ENCODE data around the gene NUP188.

GRCh38 chr9:129040113-129040643, 92.7 kb downstream of the NUP188 start:
- TF ChIP-seq CTCF (IDR thresholded peaks at IDR 0.05 in 8 of 11, conservative IDR thresholded peaks at IDR 0.05 in 3 of 11) (no peak), POLR2A (IDR thresholded peaks at IDR 0.05) (no peak), POLR2AphosphoS5 (IDR thresholded peaks at IDR 0.05) (no peak)
